GM21515 (cell line): ENCODE data around the gene ARHGEF4.

Experiments
- ATAC-seq: cut with Tn5 transposase; IDR thresholded peaks from one replicate; pipeline ENCODE4 v1.9.1; 2021; ENCODE audit not compliant: unreplicated experiment

The ARHGEF4 gene

GRCh38 chr2:131006561-131006960 is 169.8 kb downstream of the ARHGEF4 start:
- no peak for ATAC-seq

GRCh38 chr2:131008967-131009366 is 172.3 kb downstream of the ARHGEF4 start:
- ATAC-seq, result no peak

GRCh38 chr2:131009713-131010475 is 173.2 kb downstream of the ARHGEF4 start:
- no peak for ATAC-seq

- no peak for ATAC-seq
These were observed 173.9 kb downstream of the ARHGEF4 start for GRCh38 chr2:131010566-131010965.

- ATAC-seq, result no peak
These were observed 174.8 kb downstream of the ARHGEF4 start for GRCh38 chr2:131011486-131011885.

GRCh38 chr2:131014141-131014540 is 177.4 kb downstream of the ARHGEF4 start:
- no peak for ATAC-seq

GRCh38 chr2:131015764-131016163 is 179.1 kb downstream of the ARHGEF4 start:
- no peak for ATAC-seq

GRCh38 chr2:131016826-131017741 is 180.4 kb downstream of the ARHGEF4 start:
- no peak for ATAC-seq

GRCh38 chr2:131022731-131023130 is 186.0 kb downstream of the ARHGEF4 start:
- no peak for ATAC-seq

GRCh38 chr2:131023758-131024157 is 187.0 kb downstream of the ARHGEF4 start:
- no peak for ATAC-seq

- no peak for ATAC-seq
These were observed 190.2 kb downstream of the ARHGEF4 start for GRCh38 chr2:131026919-131027318.

- ATAC-seq, result no peak
These were observed 191.1 kb downstream of the ARHGEF4 start for GRCh38 chr2:131027566-131028528.

- no peak for ATAC-seq
These were observed 193.1 kb downstream of the ARHGEF4 start for GRCh38 chr2:131029812-131030211.

- ATAC-seq, result no peak
These were observed 193.8 kb downstream of the ARHGEF4 start for GRCh38 chr2:131030478-131030971.

GRCh38 chr2:131031431-131031841 is 194.7 kb downstream of the ARHGEF4 start:
- ATAC-seq, result no peak

- no peak for ATAC-seq
These were observed 195.2 kb downstream of the ARHGEF4 start for GRCh38 chr2:131031875-131032274.

GRCh38 chr2:131032393-131032836 is 195.7 kb downstream of the ARHGEF4 start:
- no peak for ATAC-seq

GRCh38 chr2:131033786-131034121 is 197.0 kb downstream of the ARHGEF4 start:
- ATAC-seq, result no peak

GRCh38 chr2:131034122-131035051 is 197.7 kb downstream of the ARHGEF4 start:
- no peak for ATAC-seq
